Neural cell (in vitro differentiated cells): ENCODE measurements around the gene TTLL5. TPM values are rescaled to one million over a fixed set of nuclear protein-coding genes. Genes with fewer than 3 reads are reported as not detected.

Source experiments
- H2AFZ ChIP-seq: fragments of 200-600, 300-800 bp; sonication (generic), shearing (Covaris generic); 2 replicates; pipeline ENCODE4 v1.6.0; 2014; ENCODE audit warnings: low read depth, mild to moderate bottlenecking, antibody characterized with exemption, low read length, moderate library complexity
- H3F3A ChIP-seq: fragments of 200-600 bp; shearing (Covaris generic); 2 replicates; pipeline ENCODE4 v1.6.1; 2016; ENCODE audit warnings: mild to moderate bottlenecking, moderate library complexity, mixed read lengths, antibody characterized with exemption, low read length; ENCODE audit not compliant: insufficient read depth, poor library complexity, severe bottlenecking
- H3K27ac ChIP-seq: fragments of 200-600, 300-800 bp; sonication (generic), shearing (Covaris generic); 2 replicates; pipeline ENCODE4 v1.5.1; 2014; ENCODE audit warnings: mild to moderate bottlenecking, low read length, moderate library complexity
- H3K27me3 ChIP-seq: fragments of 300-800, 200-600 bp; sonication (generic), shearing (Covaris generic); 2 replicates; pipeline ENCODE4 v1.6.0; 2014; ENCODE audit warnings: mild to moderate bottlenecking, low read depth, low read length, moderate library complexity; ENCODE audit not compliant: insufficient read depth
- H3K36me3 ChIP-seq: fragments of 300-800, 200-600 bp; sonication (generic), shearing (Covaris generic); 2 replicates; pipeline ENCODE4 v1.5.1; 2014; ENCODE audit warnings: mild to moderate bottlenecking, antibody characterized with exemption, low read length, moderate library complexity; ENCODE audit not compliant: insufficient read depth
- H3K4me2 ChIP-seq: fragments of 300-800, 200-600 bp; sonication (generic), shearing (Covaris generic); 2 replicates; pipeline ENCODE4 v1.6.0; 2014; ENCODE audit warnings: mild to moderate bottlenecking, low read length
- H3K4me3 ChIP-seq: fragments of 300-800, 200-600 bp; sonication (generic), shearing (Covaris generic); 2 replicates; pipeline ENCODE4 v1.5.1; 2014; ENCODE audit warnings: mild to moderate bottlenecking, low read length, moderate library complexity
- H3K79me2 ChIP-seq: fragments of 200-600 bp; shearing (Covaris generic); replicated peaks from 2 replicates; pipeline ENCODE4 v1.6.0; 2014; ENCODE audit warnings: mild to moderate bottlenecking, low read length, moderate library complexity; ENCODE audit not compliant: insufficient read depth
- H3K9ac ChIP-seq: fragments of 300-800, 200-600 bp; sonication (generic), shearing (Covaris generic); 2 replicates; pipeline ENCODE4 v1.6.1; 2016; ENCODE audit warnings: mild to moderate bottlenecking, low read length, mixed read lengths
- H3K9me2 ChIP-seq: fragments of 200-600 bp; shearing (Covaris generic); 2 replicates; pipeline ENCODE4 v1.6.1; 2016; ENCODE audit warnings: mild to moderate bottlenecking, low read length, mixed read lengths; ENCODE audit not compliant: insufficient read depth
- H3K9me3 ChIP-seq: fragments of 200-600, 300-800 bp; sonication (generic), shearing (Covaris generic); 2 replicates; pipeline ENCODE4 v1.6.1; 2016; ENCODE audit warnings: mild to moderate bottlenecking, mixed run types, low read length, moderate library complexity, mixed read lengths
- H4K20me1 ChIP-seq: fragments of 200-600 bp; shearing (Covaris generic); 2 replicates; pipeline ENCODE4 v1.6.1; 2016; ENCODE audit warnings: mild to moderate bottlenecking, mixed run types; ENCODE audit not compliant: insufficient read depth
- EP300 ChIP-seq: fragments of 450-650 bp; conservative IDR thresholded peaks from 2 replicates; pipeline ENCODE4 v1.6.1; 2014; ENCODE audit warnings: antibody characterized with exemption, mild to moderate bottlenecking, moderate library complexity; ENCODE audit not compliant: poor library complexity, severe bottlenecking
- EZH2 ChIP-seq: fragments of 200-600, 300-800 bp; shearing (Covaris generic), sonication (generic); IDR thresholded peaks from 2 replicates; pipeline ENCODE4 v1.6.1; 2014; ENCODE audit warnings: antibody characterized with exemption, low read length, borderline replicate concordance, mild to moderate bottlenecking; ENCODE audit not compliant: insufficient read depth, poor library complexity, severe bottlenecking
- MXI1 ChIP-seq: fragments of 450-650 bp; conservative IDR thresholded peaks from 2 replicates; pipeline ENCODE4 v1.6.1; 2014; ENCODE audit warnings: antibody characterized with exemption, mild to moderate bottlenecking; ENCODE audit not compliant: poor library complexity, severe bottlenecking
- POLR2AphosphoS5 ChIP-seq: IDR thresholded peaks from 2 replicates; pipeline ENCODE4 v1.6.1; 2012
- RAD21 ChIP-seq: fragments of 450-650 bp; conservative IDR thresholded peaks from 2 replicates; pipeline ENCODE4 v1.6.1; 2014; ENCODE audit warnings: antibody characterized with exemption, mild to moderate bottlenecking, moderate library complexity
- SMC3 ChIP-seq: fragments of 450-650 bp; conservative IDR thresholded peaks from 2 replicates; pipeline ENCODE4 v1.6.1; 2014; ENCODE audit warnings: antibody characterized with exemption, mild to moderate bottlenecking, moderate library complexity; ENCODE audit not compliant: poor library complexity
- TAF1 ChIP-seq: IDR thresholded peaks from 2 replicates; pipeline ENCODE4 v1.6.1; 2012; ENCODE audit warnings: low read depth
- polyA plus RNA-seq: library from polyadenylated mRNA; depleted of rRNA; stranded (reverse); fragments of >200 nt; gene quantifications from 2 replicates; pipeline ENCODE4 v1.2.3, GENCODE V29; 2014
- TF ChIP-seq, protein P1 (sequence below): fragments of 450-650 bp; IDR thresholded peaks from 2 replicates; pipeline ENCODE4 v1.5.1; 2014; ENCODE audit warnings: antibody characterized with exemption, mild to moderate bottlenecking, moderate library complexity; ENCODE audit not compliant: poor library complexity, severe bottlenecking
- TF ChIP-seq, protein P2 (sequence below): IDR thresholded peaks from 2 replicates; pipeline ENCODE4 v1.6.1; 2012; ENCODE audit warnings: borderline replicate concordance

TTLL5 gene
- polyA plus RNA-seq, 1 donor from 2014 or later: 8.2 TPM

DNA sequence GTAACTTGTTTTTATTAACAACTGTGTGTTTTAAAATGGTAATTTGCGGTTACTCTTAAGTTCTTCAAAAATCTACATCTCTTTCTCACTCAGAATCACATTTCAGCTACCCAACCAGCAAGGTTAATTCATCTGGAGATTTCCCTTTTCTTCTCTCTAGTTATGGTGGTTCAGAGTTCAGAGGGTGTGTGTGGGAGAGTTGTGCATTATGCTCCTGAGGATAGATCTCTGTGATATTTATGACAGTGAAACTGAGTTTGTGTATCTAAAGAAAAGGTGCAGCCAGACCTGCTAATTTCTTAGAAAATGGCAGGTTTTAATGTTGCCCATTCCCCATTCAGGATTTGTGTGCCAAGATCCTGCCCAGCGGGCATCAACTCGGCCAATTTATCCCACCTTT is 73.8 kb downstream of the TTLL5 start:
- H3K36me3 ChIP-seq: no peaks in the 10 kb centered on the region
- H4K20me1 ChIP-seq: no peaks in the 10 kb centered on the region
- H2AFZ ChIP-seq: no peak overlapping the region
- no peaks in the 10 kb centered on the region for H3F3A ChIP-seq
- TF ChIP-seq, protein P1, sequence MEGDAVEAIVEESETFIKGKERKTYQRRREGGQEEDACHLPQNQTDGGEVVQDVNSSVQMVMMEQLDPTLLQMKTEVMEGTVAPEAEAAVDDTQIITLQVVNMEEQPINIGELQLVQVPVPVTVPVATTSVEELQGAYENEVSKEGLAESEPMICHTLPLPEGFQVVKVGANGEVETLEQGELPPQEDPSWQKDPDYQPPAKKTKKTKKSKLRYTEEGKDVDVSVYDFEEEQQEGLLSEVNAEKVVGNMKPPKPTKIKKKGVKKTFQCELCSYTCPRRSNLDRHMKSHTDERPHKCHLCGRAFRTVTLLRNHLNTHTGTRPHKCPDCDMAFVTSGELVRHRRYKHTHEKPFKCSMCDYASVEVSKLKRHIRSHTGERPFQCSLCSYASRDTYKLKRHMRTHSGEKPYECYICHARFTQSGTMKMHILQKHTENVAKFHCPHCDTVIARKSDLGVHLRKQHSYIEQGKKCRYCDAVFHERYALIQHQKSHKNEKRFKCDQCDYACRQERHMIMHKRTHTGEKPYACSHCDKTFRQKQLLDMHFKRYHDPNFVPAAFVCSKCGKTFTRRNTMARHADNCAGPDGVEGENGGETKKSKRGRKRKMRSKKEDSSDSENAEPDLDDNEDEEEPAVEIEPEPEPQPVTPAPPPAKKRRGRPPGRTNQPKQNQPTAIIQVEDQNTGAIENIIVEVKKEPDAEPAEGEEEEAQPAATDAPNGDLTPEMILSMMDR: no peak
- TF ChIP-seq, protein P2, sequence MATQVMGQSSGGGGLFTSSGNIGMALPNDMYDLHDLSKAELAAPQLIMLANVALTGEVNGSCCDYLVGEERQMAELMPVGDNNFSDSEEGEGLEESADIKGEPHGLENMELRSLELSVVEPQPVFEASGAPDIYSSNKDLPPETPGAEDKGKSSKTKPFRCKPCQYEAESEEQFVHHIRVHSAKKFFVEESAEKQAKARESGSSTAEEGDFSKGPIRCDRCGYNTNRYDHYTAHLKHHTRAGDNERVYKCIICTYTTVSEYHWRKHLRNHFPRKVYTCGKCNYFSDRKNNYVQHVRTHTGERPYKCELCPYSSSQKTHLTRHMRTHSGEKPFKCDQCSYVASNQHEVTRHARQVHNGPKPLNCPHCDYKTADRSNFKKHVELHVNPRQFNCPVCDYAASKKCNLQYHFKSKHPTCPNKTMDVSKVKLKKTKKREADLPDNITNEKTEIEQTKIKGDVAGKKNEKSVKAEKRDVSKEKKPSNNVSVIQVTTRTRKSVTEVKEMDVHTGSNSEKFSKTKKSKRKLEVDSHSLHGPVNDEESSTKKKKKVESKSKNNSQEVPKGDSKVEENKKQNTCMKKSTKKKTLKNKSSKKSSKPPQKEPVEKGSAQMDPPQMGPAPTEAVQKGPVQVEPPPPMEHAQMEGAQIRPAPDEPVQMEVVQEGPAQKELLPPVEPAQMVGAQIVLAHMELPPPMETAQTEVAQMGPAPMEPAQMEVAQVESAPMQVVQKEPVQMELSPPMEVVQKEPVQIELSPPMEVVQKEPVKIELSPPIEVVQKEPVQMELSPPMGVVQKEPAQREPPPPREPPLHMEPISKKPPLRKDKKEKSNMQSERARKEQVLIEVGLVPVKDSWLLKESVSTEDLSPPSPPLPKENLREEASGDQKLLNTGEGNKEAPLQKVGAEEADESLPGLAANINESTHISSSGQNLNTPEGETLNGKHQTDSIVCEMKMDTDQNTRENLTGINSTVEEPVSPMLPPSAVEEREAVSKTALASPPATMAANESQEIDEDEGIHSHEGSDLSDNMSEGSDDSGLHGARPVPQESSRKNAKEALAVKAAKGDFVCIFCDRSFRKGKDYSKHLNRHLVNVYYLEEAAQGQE: no peak
- TF ChIP-seq MXI1 (no peak), EZH2 (no peak), EP300 (no peak), RAD21 (no peak), SMC3 (no peak), POLR2AphosphoS5 (no peak), TAF1 (no peak)
- no peaks in the 10 kb centered on the region for H3K27me3 ChIP-seq
- H3K4me2 ChIP-seq: no peak overlapping the region
- H3K9me3 ChIP-seq: no peaks in the 10 kb centered on the region
- H3K9ac ChIP-seq: no peak overlapping the region
- no peak overlapping the region for H3K27ac ChIP-seq
- H3K4me3 ChIP-seq: no peak overlapping the region
- no peaks in the 10 kb centered on the region for H3K9me2 ChIP-seq
- no peaks in the 10 kb centered on the region for H3K79me2 ChIP-seq

DNA sequence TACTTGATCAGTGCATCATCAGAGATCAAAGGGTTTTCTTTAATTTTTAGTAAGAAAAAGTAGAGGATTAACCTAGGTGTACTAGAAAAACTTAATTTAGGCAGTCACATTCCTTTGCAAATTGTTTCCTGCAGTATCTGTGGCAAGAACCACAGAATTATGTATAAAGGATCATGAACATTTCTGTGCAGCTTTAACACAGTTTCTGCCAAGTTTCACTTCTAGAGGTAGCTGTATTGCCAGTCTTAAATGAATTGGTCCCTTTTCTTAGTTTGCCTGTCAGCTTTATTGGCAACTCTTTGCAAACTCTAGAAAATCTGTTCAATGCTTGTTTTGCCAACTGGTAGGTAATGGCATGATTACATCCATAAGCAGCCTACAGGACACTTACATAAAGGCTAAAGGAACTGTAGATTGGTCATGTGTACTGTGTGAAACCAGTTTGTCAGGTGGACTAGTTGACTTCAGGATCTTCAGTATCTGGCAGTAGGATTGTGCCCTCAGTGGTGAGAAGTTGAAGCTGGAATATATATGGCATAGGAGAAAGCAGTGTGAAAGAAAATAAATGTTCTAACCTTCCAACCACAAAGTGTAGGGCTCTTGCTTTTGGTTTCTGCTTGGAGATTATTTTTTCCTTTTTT is 75.9 kb downstream of the TTLL5 start:
- no peaks in the 10 kb centered on the region for H3K9me3 ChIP-seq
- H3K4me2 ChIP-seq: no peak overlapping the region
- H3K27me3 ChIP-seq: no peaks in the 10 kb centered on the region

More for the DNA sequence above, 75.9 kb downstream of the TTLL5 start:
- H3K79me2 ChIP-seq: no peaks in the 10 kb centered on the region
- no peaks in the 10 kb centered on the region for H3F3A ChIP-seq
- H2AFZ ChIP-seq: no peak overlapping the region
- TF ChIP-seq RAD21 (no peak), MXI1 (no peak), POLR2AphosphoS5 (no peak), SMC3 (no peak), EZH2 (no peak), TAF1 (no peak), EP300 (no peak)
- TF ChIP-seq, protein P1: no peak
- TF ChIP-seq, protein P2: no peak
- H3K27ac ChIP-seq: no peak overlapping the region
- H3K9me2 ChIP-seq: no peaks in the 10 kb centered on the region
- H3K4me3 ChIP-seq: no peak overlapping the region
- H3K9ac ChIP-seq: no peak overlapping the region
- H3K36me3 ChIP-seq: no peaks in the 10 kb centered on the region
- H4K20me1 ChIP-seq: no peaks in the 10 kb centered on the region
